Measurements from ENCODE around the gene ADAMTS12. TPM values are rescaled to one million over a fixed set of nuclear protein-coding genes. Genes with fewer than 3 reads are reported as not detected.
"Not testable (repeated sequence)": the region's sequence is repeated elsewhere in the genome, so short reads cannot be mapped to it uniquely, and the experiment has no call there.

ADAMTS12 gene
- total RNA-seq, 1 donor from 2014 or later, result 28.7 TPM

GRCh38 chr5:33901156-33901555 is 9.4 kb upstream of the ADAMTS12 start:
- DNase-seq, result no peak

GRCh38 chr5:33894566-33894965 is 2.8 kb upstream of the ADAMTS12 start:
- DNase-seq, result no peak

GRCh38 chr5:33892620-33893137 is 889 bp upstream of the ADAMTS12 start:
- peak; percentile 75 for DNase-seq

GRCh38 chr5:33891446-33891787 is 373 bp downstream of the ADAMTS12 start:
- DNase-seq, result peak; percentile 24

GRCh38 chr5:33890131-33891032 is 1.4 kb downstream of the ADAMTS12 start:
- DNase-seq, result peak; percentile 31

- no peak for DNase-seq
Measured at GRCh38 chr5:33888587-33888986, 3.2 kb downstream of the ADAMTS12 start.

GRCh38 chr5:33887268-33887667 is 4.5 kb downstream of the ADAMTS12 start:
- no peak for DNase-seq

- DNase-seq, result no peak
Measured at GRCh38 chr5:33886283-33886682, 5.5 kb downstream of the ADAMTS12 start.

- DNase-seq, result no peak
Measured at GRCh38 chr5:33885679-33886078, 6.1 kb downstream of the ADAMTS12 start.

GRCh38 chr5:33883482-33883881 is 8.3 kb downstream of the ADAMTS12 start:
- DNase-seq, result no peak

- DNase-seq, result no peak
Measured at GRCh38 chr5:33880319-33880718, 11.5 kb downstream of the ADAMTS12 start.

- DNase-seq, result no peak
Measured at GRCh38 chr5:33877449-33877848, 14.3 kb downstream of the ADAMTS12 start.

GRCh38 chr5:33867241-33867640 is 24.5 kb downstream of the ADAMTS12 start:
- no peak for DNase-seq

GRCh38 chr5:33859177-33859576 is 32.6 kb downstream of the ADAMTS12 start:
- not testable (repeated sequence) for DNase-seq

GRCh38 chr5:33857037-33857436 is 34.8 kb downstream of the ADAMTS12 start:
- DNase-seq, result no peak

- no peak for DNase-seq
Measured at GRCh38 chr5:33855396-33855795, 36.4 kb downstream of the ADAMTS12 start.

GRCh38 chr5:33854733-33855151 is 37.0 kb downstream of the ADAMTS12 start:
- no peak for DNase-seq

- no peak for DNase-seq
Measured at GRCh38 chr5:33852837-33853236, 39.0 kb downstream of the ADAMTS12 start.

GRCh38 chr5:33852319-33852718 is 39.5 kb downstream of the ADAMTS12 start:
- peak; percentile 16 for DNase-seq

- no peak for DNase-seq
Measured at GRCh38 chr5:33850100-33850594, 41.6 kb downstream of the ADAMTS12 start.

- DNase-seq, result no peak
Measured at GRCh38 chr5:33848554-33848953, 43.2 kb downstream of the ADAMTS12 start.

GRCh38 chr5:33846851-33847250 is 44.9 kb downstream of the ADAMTS12 start:
- DNase-seq, result no peak

- no peak for DNase-seq
Measured at GRCh38 chr5:33843579-33843978, 48.2 kb downstream of the ADAMTS12 start.

- no peak for DNase-seq
Measured at GRCh38 chr5:33842456-33842855, 49.3 kb downstream of the ADAMTS12 start.

Data from tongue (tissue), 2 donors.